Posterior vena cava (tissue), 2 donors: Measurements from ENCODE around the gene BICD1. TPM values are rescaled to one million over a fixed set of nuclear protein-coding genes. Genes with fewer than 3 reads are reported as not detected.
A peak's percentile ranks its signal among the peaks of the same experiment; 100 is the strongest.
"Not testable (repeated sequence)": the region's sequence is repeated elsewhere in the genome, so short reads cannot be mapped to it uniquely, and the experiment has no call there.

Source experiments
- DNase-seq: peaks from one replicate; pipeline ENCODE4 v3.0.0-alpha.2; 2020; ENCODE audit warnings: low spot score
- intact Hi-C, 2 donors: fragments of 100-400 bp; cut with DNase I; formaldehyde crosslinking; loops; one replicate each; pipeline versions ENCODE4 v1.14.1 to v1.14.2; 2022 to 2023
- total RNA-seq, 2 donors: library from RNA; stranded (reverse); fragmentation: NEBNext Ultra II Directional; extraction: Animal tissue kit (Norgen Biotek cat#: 25700); gene quantifications; one replicate each; pipeline ENCODE4 v1.2.1, GENCODE V29; 2021
- donor health status: DM: yes; HTN: yes; CAD: no.
- donor health status: DM: yes; HTN: yes; CAD: no.

The BICD1 gene
- total RNA-seq, 2 donors from 2014 or later = 24.1 to 34.6 TPM

- intact Hi-C loops, DNase-seq: not testable (repeated sequence)
Observed at GRCh38 chr12:32099275-32099674, 7.4 kb upstream of the BICD1 start.

GRCh38 chr12:32100361-32100760, 6.3 kb upstream of the BICD1 start:
- DNase-seq = no peak
- intact Hi-C loops = no loop called here

- intact Hi-C loops = no loop called here
- no peak for DNase-seq
Observed at GRCh38 chr12:32100888-32101287, 5.8 kb upstream of the BICD1 start.

GRCh38 chr12:32102234-32102633, 4.4 kb upstream of the BICD1 start:
- DNase-seq = no peak
- intact Hi-C loops = no loop called here

- intact Hi-C loops = no loop called here
- DNase-seq = no peak
Observed at GRCh38 chr12:32104572-32105355, 1.9 kb upstream of the BICD1 start.

- no peak for DNase-seq
- intact Hi-C loops = no loop called here
Observed at GRCh38 chr12:32105986-32106516, 596 bp upstream of the BICD1 start.

- DNase-seq = no peak
- intact Hi-C loops = no loop called here
Observed at GRCh38 chr12:32107359-32108267, 966 bp downstream of the BICD1 start.

GRCh38 chr12:32108787-32109186, 2.1 kb downstream of the BICD1 start:
- no peak for DNase-seq
- intact Hi-C loops = no loop called here

GRCh38 chr12:32110417-32110816, 3.8 kb downstream of the BICD1 start:
- no peak for DNase-seq
- intact Hi-C loops = no loop called here

GRCh38 chr12:32110942-32111341, 4.3 kb downstream of the BICD1 start:
- intact Hi-C loops = no loop called here

GRCh38 chr12:32115404-32116104, 8.9 kb downstream of the BICD1 start:
- intact Hi-C loops = no loop called here
- peak; percentile 94 for DNase-seq

More at GRCh38 chr12:32110942-32111341, 4.3 kb downstream of the BICD1 start:
- DNase-seq = no peak

- DNase-seq = no peak
- intact Hi-C loops = no loop called here
Observed at GRCh38 chr12:32116897-32117296, 10.2 kb downstream of the BICD1 start.

- intact Hi-C loops = no loop called here
- no peak for DNase-seq
Observed at GRCh38 chr12:32117316-32117715, 10.7 kb downstream of the BICD1 start.

- DNase-seq = no peak
- intact Hi-C loops = no loop called here
Observed at GRCh38 chr12:32118806-32119205, 12.2 kb downstream of the BICD1 start.

- intact Hi-C loops = no loop called here
- DNase-seq = no peak
Observed at GRCh38 chr12:32120419-32120818, 13.8 kb downstream of the BICD1 start.

GRCh38 chr12:32124637-32125036, 18.0 kb downstream of the BICD1 start:
- intact Hi-C loops = no loop called here
- no peak for DNase-seq

GRCh38 chr12:32125455-32126084, 18.9 kb downstream of the BICD1 start:
- intact Hi-C loops = no loop called here
- no peak for DNase-seq

GRCh38 chr12:32126720-32127119, 20.1 kb downstream of the BICD1 start:
- DNase-seq = no peak
- intact Hi-C loops = no loop called here

GRCh38 chr12:32131666-32132065, 25.0 kb downstream of the BICD1 start:
- intact Hi-C loops = no loop called here
- DNase-seq = no peak
